Endothelial cell of umbilical vein (primary cell): ENCODE data around the gene NR1H2. TPM values are rescaled to one million over a fixed set of nuclear protein-coding genes. Genes with fewer than 3 reads are reported as not detected.

Source experiments
- BruUV-seq: library from RNA; stranded (reverse); fragments of 400-500 nt; replicated peaks from 2 replicates; lab custom pipeline; 2021; lab: Mats Ljungman, UMichigan
- CTCF ChIA-PET: fragments of 300-600, 350-600 bp; sonication (Branson Sonifier 250); formaldehyde crosslinking; loops from one replicate; lab custom pipeline; 2021; ENCODE audit warnings: antibody characterized with exemption, inconsistent platforms; lab: Charles Lee
- POLR2A ChIA-PET: fragments of 300-600, 350-600 bp; sonication (Branson Sonifier 250); formaldehyde crosslinking; loops from one replicate; lab custom pipeline; 2021; ENCODE audit warnings: antibody characterized with exemption, inconsistent platforms; lab: Charles Lee
- DNase-seq: peaks from one replicate; pipeline ENCODE4 v3.0.0-alpha.2; 2011; ENCODE audit warnings: low read depth, low spot score
- FAIRE-seq: peaks from 2 replicates; lab custom pipeline; 2011; peaks lifted over from hg19 to GRCh38; lab: Jason Lieb, UNC
- H2AFZ ChIP-seq: 2 replicates; pipeline ENCODE4 v1.6.0; 2012; ENCODE audit warnings: low read depth, low read length, control low read depth, inconsistent platforms
- H3K27ac ChIP-seq: 2 replicates; pipeline ENCODE4 v1.5.1; 2011; ENCODE audit warnings: low read depth, mild to moderate bottlenecking, control low read depth, low read length, moderate library complexity; ENCODE audit not compliant: insufficient read depth
- H3K27me3 ChIP-seq, 2 experiments: 2 replicates each; pipeline versions ENCODE4 v1.6.0 to v1.6.1; 2011; ENCODE audit warnings: low read length in 2 of 2, mixed read lengths in 1 of 2; ENCODE audit not compliant: control insufficient read depth in 2 of 2, insufficient read depth in 2 of 2
- H3K36me3 ChIP-seq, 2 experiments: 2 replicates in 1 of 2; 3 replicates in 1 of 2; pipeline ENCODE4 v1.5.1; 2011; ENCODE audit warnings: low read length in 2 of 2, mild to moderate bottlenecking in 1 of 2, moderate library complexity in 1 of 2; ENCODE audit not compliant: control insufficient read depth in 2 of 2, insufficient read depth in 2 of 2; ENCODE audit errors: extremely low read depth in 1 of 2
- H3K4me1 ChIP-seq: 3 replicates; pipeline ENCODE4 v1.5.1; 2011; ENCODE audit warnings: mild to moderate bottlenecking, low read length; ENCODE audit not compliant: control insufficient read depth, insufficient read depth; ENCODE audit errors: extremely low read depth
- H3K4me2 ChIP-seq: 2 replicates; pipeline ENCODE4 v1.6.1; 2011; ENCODE audit warnings: low read length, control low read depth, mixed read lengths; ENCODE audit not compliant: insufficient read depth
- H3K4me3 ChIP-seq, 3 experiments: fragments of 200-600 bp in 1 of 3; sonication (generic), shearing (Covaris generic) in 1 of 3; replicated peaks in 1 of 3; 2 replicates each; pipeline ENCODE4 v1.5.1; 2011 to 2016; ENCODE audit warnings: control low read depth in 3 of 3, low read length in 3 of 3, mild to moderate bottlenecking in 2 of 3, inconsistent platforms in 1 of 3, low read depth in 1 of 3, moderate library complexity in 1 of 3; ENCODE audit not compliant: insufficient read depth in 1 of 3
- H3K79me2 ChIP-seq: 2 replicates; pipeline ENCODE4 v1.6.0; 2012; ENCODE audit warnings: low read length, inconsistent platforms; ENCODE audit not compliant: control insufficient read depth, insufficient read depth
- H3K9ac ChIP-seq: replicated peaks from 2 replicates; pipeline ENCODE3; 2011; ENCODE audit warnings: low read length, control low read depth; ENCODE audit not compliant: insufficient read depth; ENCODE audit errors: extremely low read depth
- H3K9me1 ChIP-seq: replicated peaks from 3 replicates; pipeline ENCODE4 v1.6.0; 2011; ENCODE audit warnings: mild to moderate bottlenecking, low read length; ENCODE audit not compliant: control insufficient read depth, insufficient read depth; ENCODE audit errors: extremely low read depth
- H3K9me3 ChIP-seq: replicated peaks from 2 replicates; pipeline ENCODE4 v1.5.1; 2012; ENCODE audit warnings: low read length, inconsistent platforms; ENCODE audit not compliant: control insufficient read depth, insufficient read depth
- H4K20me1 ChIP-seq: replicated peaks from 2 replicates; pipeline ENCODE3; 2011; ENCODE audit warnings: mild to moderate bottlenecking, low read length; ENCODE audit not compliant: control insufficient read depth, insufficient read depth; ENCODE audit errors: extremely low read depth
- EZH2 ChIP-seq: IDR thresholded peaks from 2 replicates; pipeline ENCODE4 v1.6.1; 2012; ENCODE audit warnings: borderline replicate concordance, low read depth, mild to moderate bottlenecking, moderate library complexity, low read length, inconsistent platforms; ENCODE audit not compliant: severe bottlenecking
- GATA2 ChIP-seq: IDR thresholded peaks from 2 replicates; pipeline ENCODE4 v1.7.0; 2011; ENCODE audit warnings: low read depth, mild to moderate bottlenecking, moderate library complexity, mixed read lengths, low read length; ENCODE audit not compliant: insufficient read length, insufficient read depth
- JUN ChIP-seq: IDR thresholded peaks from 2 replicates; pipeline ENCODE4 v1.6.1; 2011; ENCODE audit warnings: borderline replicate concordance, low read depth; ENCODE audit not compliant: insufficient read length, insufficient read depth
- MYC ChIP-seq: IDR thresholded peaks from one replicate; pipeline ENCODE4 v1.6.1; 2011; ENCODE audit warnings: mild to moderate bottlenecking, low read depth, low read length
- POLR2A ChIP-seq: IDR thresholded peaks from 2 replicates; pipeline ENCODE4 v1.6.1; 2012; ENCODE audit warnings: low read depth, mild to moderate bottlenecking, control low read depth, low read length
- POLR2AphosphoS5 ChIP-seq: IDR thresholded peaks from 2 replicates; pipeline ENCODE4 v1.6.1; 2012; ENCODE audit warnings: low read depth, mild to moderate bottlenecking, control low read depth, low read length, moderate library complexity; ENCODE audit not compliant: insufficient read depth
- dilution Hi-C: fragments of 300-500 bp; cut with MboI; formaldehyde crosslinking; loops from one replicate; pipeline ENCODE4 v1.15.0; 2019; ENCODE audit warnings: low sequenced_read_pairs; ENCODE audit not compliant: extremely low pct_ligation_motif_present
- intact Hi-C: fragments of 100-400 bp; cut with micrococcal nuclease; formaldehyde crosslinking; loops from one replicate; pipeline ENCODE4 v1.10.0; 2022
- polyA plus RNA-seq, 4 experiments: library from polyadenylated mRNA; depleted of rRNA in 3 of 4; stranded (reverse) in 3 of 4; unstranded in 1 of 4; fragments of >200 nt; gene quantifications; 2 replicates each; pipeline versions ENCODE4 v1.2.1 to v1.2.3, GENCODE V29; 2011 to 2012; ENCODE audit warnings: missing spikeins in 1 of 4
- total RNA-seq: library from RNA; stranded (reverse); gene quantifications from 2 replicates; pipeline ENCODE4 v1.2.3, GENCODE V29; 2021
- TF ChIP-seq, protein P1 (sequence below), 2 donors: IDR thresholded peaks; 1 replicate in 1 of 2; 2 replicates in 1 of 2; pipeline ENCODE4 v1.5.1; 2011; ENCODE audit warnings: low read length in 2 of 2, mild to moderate bottlenecking in 2 of 2, moderate library complexity in 2 of 2, control low read depth in 1 of 2, inconsistent platforms in 1 of 2, low read depth in 1 of 2; ENCODE audit not compliant: insufficient read depth in 1 of 2; ENCODE audit errors: extremely low read depth in 1 of 2
- TF ChIP-seq, protein P2 (sequence below): IDR thresholded peaks from 2 replicates; pipeline ENCODE4 v1.6.1; 2011; ENCODE audit not compliant: insufficient read depth, insufficient read length

NR1H2 gene
- total and polyA plus RNA-seq, 2 donors (not counting 3 experiments of a cell fraction or from before 2014, with no cell fraction given), result 46.7 to 48.4 TPM

DNA sequence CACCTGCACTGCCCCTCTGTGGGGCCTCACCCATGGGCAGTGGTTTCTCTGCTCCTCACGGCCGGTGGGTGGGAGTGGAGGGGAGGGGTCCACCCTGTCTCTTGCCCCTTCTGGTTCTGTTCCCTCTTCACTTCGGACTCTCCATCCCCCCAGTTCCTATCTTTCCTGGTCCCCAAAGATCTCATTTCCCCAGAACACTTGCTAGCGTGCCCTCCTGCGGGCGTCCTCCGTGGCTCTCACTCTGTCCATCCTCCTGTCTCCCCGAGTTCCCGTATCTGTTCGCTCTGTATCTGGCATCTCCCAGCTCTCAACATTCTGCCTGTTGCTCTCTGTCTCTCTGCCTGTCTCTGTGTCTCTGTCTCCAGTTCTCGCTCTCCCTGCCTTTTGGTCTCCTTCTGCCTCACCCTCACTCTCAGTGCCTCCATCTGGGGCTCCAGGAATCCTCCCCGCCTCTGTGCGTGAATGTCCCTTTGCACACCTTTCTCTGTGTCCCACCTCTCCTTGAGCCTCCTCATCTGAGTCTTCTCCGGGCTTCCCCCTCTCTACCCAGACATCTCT, 42.8 kb downstream of the NR1H2 start:
- H4K20me1 ChIP-seq, result no peaks in the 10 kb centered on the region
- ChIA-PET CTCF (no interaction called here), POLR2A (no interaction called here)
- no peaks in the 10 kb centered on the region for H3K4me1 ChIP-seq
- no peak overlapping the region for H3K9ac ChIP-seq
- H3K79me2 ChIP-seq, result no peaks in the 10 kb centered on the region
- H3K9me3 ChIP-seq, result no peaks in the 10 kb centered on the region
- DNase-seq (no peak), FAIRE-seq (no peak)
- no peak overlapping the region for H3K4me3 ChIP-seq
- TF ChIP-seq POLR2AphosphoS5, result no peak
- TF ChIP-seq EZH2, result peak; percentile 85
- H3K9me1 ChIP-seq, result no peaks in the 10 kb centered on the region
- peaks cover 15 to 21% of the 10 kb centered on the region in 2 experiments for H3K27me3 ChIP-seq
- no peak overlapping the region for H3K4me2 ChIP-seq
- no TSS peak for BruUV-seq
- intact Hi-C loops, result no loop called here
- H3K36me3 ChIP-seq, result no peaks in the 10 kb centered on the region
- H2AFZ ChIP-seq, result no peak overlapping the region
- H3K27ac ChIP-seq, result no peak overlapping the region
- dilution Hi-C loops, result no loop called here

DNA sequence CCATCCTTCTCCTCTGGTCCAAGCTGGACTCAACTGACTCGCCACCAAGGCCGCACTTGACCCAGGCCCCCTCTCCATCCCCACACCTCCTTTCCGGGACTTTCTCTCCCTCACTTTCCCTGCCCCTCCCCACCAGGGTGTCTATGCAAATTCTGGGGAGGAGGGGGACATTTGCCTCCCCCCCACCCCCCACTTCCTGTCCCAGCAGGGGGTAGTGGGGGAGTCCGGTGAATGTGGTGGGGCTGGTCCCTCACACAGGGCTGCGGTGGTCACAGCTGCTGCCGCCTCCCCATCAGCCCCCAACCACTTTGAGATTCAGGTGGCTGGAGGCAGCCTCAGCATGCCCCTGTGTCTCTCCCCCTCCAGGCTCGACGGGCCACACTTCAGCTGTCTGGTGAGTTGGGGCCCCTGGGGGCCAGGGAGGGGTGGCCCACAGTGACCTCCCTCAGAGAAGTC, 43.4 kb downstream of the NR1H2 start:
- Histone ChIP-seq H4K20me1 (no peaks in the 10 kb centered on the region), H3K4me3 (no peak overlapping the region), H3K9me3 (no peaks in the 10 kb centered on the region), H3K9me1 (no peaks in the 10 kb centered on the region), H3K79me2 (no peaks in the 10 kb centered on the region), H3K4me1 (no peaks in the 10 kb centered on the region), H3K4me2 (no peak overlapping the region), H3K27me3 (peaks cover 15 to 21% of the 10 kb centered on the region in 2 experiments), H3K9ac (no peak overlapping the region), H2AFZ (no peak overlapping the region), H3K27ac (no peak overlapping the region), H3K36me3 (no peaks in the 10 kb centered on the region)
- dilution Hi-C loops (no loop called here), intact Hi-C loops (no loop called here)
- ChIA-PET CTCF (interaction anchor here (1.6 kb wide), 1 partner anchor 51 kb away, joined by 3 read pairs; no protein-coding TSS in a partner anchor), POLR2A (no interaction called here)
- DNase-seq, result no peak
- no peak for FAIRE-seq
- TF ChIP-seq POLR2A (no peak), EZH2 (no peak), GATA2 (no peak), POLR2AphosphoS5 (no peak), JUN (no peak), MYC (no peak)
- TF ChIP-seq, protein P1, sequence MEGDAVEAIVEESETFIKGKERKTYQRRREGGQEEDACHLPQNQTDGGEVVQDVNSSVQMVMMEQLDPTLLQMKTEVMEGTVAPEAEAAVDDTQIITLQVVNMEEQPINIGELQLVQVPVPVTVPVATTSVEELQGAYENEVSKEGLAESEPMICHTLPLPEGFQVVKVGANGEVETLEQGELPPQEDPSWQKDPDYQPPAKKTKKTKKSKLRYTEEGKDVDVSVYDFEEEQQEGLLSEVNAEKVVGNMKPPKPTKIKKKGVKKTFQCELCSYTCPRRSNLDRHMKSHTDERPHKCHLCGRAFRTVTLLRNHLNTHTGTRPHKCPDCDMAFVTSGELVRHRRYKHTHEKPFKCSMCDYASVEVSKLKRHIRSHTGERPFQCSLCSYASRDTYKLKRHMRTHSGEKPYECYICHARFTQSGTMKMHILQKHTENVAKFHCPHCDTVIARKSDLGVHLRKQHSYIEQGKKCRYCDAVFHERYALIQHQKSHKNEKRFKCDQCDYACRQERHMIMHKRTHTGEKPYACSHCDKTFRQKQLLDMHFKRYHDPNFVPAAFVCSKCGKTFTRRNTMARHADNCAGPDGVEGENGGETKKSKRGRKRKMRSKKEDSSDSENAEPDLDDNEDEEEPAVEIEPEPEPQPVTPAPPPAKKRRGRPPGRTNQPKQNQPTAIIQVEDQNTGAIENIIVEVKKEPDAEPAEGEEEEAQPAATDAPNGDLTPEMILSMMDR (IDR thresholded peaks at IDR 0.05; ENCODE audit: extremely low read depth in 1 of 2, insufficient read depth in 1 of 2, low read depth in 1 of 2, low read length in 2 of 2), result no peak
- TF ChIP-seq, protein P2, sequence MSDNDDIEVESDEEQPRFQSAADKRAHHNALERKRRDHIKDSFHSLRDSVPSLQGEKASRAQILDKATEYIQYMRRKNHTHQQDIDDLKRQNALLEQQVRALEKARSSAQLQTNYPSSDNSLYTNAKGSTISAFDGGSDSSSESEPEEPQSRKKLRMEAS, result no peak
- BruUV-seq, result no TSS peak
